ENCODE measurements around the gene SOAT2. TPM values are rescaled to one million over a fixed set of nuclear protein-coding genes. Genes with fewer than 3 reads are reported as not detected.
A peak's percentile ranks its signal among the peaks of the same experiment; 100 is the strongest.
"Not testable (repeated sequence)": the region's sequence is repeated elsewhere in the genome, so short reads cannot be mapped to it uniquely, and the experiment has no call there.

SOAT2 gene
- total RNA-seq, 1 experiment from 2014 or later, result not detected

DNA sequence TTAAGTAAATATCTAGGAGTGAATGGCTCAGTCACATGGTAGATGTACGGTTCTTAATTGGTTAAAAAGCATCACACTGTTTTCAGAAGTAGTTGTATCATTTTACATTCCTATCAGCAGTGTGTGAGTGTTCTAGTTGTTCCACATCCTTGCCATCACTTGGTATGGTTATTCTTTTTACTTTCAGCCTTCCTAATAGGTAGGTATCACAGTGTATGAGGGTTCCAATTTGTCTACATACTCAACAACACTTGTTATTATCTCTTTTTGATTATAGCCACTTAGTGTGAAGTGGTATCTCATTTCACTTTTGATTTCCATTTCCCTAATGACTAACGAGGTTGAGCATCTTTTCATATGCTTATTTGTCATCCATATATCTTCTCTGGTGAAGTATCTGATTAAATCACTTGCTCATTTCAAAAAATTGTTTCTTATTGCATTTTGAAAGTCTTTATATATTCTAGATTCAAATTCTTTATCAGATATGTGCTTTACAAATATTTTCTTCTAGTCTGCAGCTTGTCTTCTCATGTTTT lies 20.6 kb upstream of the SOAT2 start:
- DNase-seq (ENCODE audit: low read depth), result no peak

DNA sequence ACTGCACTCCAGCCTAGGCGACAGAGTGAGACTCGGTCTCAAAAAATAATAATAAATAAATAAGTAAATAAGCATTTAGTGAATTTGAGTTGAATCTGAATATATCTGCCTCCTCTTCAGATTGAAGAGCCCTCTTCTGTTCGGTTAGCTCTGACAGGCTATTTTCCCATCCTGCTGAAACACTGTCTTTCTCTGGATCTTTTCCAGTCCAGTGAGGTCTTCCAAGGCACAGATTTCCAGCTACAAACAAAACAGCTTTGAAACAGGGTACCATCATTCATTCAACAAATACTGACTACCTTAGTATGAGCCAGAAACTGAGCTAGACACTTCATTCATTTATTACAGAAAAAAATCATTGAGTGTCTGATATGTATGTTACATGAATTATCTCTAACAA lies 16.9 kb upstream of the SOAT2 start:
- DNase-seq (ENCODE audit: low read depth), result no peak

DNA sequence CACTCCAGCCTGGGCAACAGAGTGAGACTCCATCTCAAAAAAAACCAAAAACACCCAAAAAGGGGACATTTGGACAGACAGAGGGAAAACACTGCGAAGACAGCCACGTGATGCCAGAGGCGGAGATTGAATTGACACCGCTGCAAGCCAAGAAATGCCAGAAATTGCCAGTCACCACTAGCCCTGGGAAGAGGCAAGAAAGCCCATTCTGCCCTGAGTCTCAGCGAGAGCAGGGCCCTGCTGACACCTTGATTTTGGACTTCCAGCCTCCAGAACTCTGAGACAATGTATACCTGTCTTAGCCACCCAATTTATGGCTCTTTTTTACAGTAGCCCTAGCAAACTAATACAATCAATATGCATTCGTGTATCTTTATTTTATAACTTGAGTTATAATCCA lies 13.2 kb upstream of the SOAT2 start:
- DNase-seq (ENCODE audit: low read depth), result no peak

DNA sequence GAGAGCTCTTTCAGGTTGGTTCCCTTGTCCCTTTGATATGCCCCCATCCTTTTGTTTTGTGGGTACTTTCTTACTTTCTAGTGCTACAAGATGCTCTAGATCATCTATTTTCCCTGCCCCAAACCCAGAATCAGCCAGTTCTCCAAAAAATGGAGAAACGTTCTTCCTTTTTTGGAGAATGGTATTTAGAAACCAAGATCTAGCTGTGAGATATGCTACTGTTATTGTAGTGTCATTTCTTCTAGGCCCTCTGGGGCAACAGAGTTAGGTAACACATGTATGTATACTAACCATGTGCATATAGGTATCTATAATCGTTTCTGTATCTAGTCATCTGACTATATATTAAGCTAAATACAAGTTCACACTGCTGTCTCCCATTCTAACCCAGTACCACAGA lies 12.7 kb upstream of the SOAT2 start:
- DNase-seq (ENCODE audit: low read depth), result no peak

DNA sequence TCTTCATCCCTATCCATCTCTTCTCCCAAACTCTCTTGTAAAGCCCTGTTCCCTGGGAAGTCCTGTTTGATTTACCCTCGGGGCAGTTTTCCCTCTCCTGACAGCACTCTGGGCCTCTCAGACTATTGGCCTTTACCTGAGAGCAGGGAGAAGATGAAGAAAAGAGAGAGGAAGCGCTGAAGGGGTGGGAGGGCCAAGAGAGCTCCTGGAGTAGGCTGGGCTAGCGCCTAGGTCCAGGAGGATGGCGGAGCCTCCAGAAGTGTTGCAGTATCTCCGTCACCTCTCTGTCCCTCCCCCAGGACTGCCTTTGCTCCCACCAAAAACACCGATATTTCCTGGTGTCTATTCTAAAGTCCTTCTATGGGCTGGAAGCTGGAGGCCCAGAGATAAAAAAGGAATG lies 11.5 kb upstream of the SOAT2 start:
- no peak for DNase-seq (ENCODE audit: low read depth)

DNA sequence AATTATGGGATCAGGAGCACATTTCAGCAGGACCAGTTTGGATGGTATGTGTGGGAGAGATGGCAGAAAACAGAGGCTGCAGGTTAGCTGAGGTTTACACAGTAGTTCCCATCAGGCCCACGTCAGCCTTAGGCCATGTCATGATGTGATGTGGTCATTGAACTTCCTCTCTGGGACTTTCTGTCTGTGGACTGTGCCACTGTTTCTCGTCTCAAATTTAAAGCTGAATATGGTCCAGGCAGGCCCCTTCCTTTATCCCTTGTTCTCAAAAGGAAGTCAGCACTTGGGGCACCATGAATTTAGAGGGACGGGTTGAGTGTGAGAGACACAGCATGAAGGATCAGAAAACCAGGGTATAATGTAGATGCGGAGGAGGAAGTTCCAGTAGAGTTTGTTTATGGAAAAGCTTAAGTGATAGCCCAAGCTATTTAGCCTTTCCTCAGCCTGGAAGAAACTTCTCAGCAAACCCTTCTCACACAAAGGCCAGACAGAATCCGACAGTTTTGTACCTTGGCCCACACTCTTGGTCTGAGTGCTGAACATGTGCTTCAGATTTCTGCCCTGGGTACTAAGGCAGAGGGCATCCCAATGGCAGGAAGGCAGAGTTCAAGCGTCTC lies 9.4 kb upstream of the SOAT2 start:
- DNase-seq (ENCODE audit: low read depth), result no peak

DNA sequence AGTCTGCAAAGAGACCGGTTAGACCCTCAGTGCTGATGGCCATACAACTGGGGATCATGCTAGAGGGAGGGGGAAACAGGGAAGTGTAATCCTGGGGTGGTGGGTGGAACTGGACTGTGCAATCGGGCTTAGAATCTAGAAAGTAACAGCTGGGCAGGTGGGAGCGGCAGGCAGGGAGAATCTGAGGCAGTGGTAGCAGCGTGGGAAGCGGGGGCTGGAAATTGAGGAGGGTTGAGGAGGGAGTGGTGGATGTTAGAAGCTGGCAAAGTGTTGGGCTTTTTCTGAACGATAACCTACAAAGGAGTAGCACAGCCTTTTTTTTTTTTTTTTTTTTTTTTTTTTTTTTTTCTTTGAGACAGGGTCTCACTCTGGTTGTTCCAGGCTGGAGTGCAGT lies 8.9 kb upstream of the SOAT2 start:
- DNase-seq (ENCODE audit: low read depth), result no peak

DNA sequence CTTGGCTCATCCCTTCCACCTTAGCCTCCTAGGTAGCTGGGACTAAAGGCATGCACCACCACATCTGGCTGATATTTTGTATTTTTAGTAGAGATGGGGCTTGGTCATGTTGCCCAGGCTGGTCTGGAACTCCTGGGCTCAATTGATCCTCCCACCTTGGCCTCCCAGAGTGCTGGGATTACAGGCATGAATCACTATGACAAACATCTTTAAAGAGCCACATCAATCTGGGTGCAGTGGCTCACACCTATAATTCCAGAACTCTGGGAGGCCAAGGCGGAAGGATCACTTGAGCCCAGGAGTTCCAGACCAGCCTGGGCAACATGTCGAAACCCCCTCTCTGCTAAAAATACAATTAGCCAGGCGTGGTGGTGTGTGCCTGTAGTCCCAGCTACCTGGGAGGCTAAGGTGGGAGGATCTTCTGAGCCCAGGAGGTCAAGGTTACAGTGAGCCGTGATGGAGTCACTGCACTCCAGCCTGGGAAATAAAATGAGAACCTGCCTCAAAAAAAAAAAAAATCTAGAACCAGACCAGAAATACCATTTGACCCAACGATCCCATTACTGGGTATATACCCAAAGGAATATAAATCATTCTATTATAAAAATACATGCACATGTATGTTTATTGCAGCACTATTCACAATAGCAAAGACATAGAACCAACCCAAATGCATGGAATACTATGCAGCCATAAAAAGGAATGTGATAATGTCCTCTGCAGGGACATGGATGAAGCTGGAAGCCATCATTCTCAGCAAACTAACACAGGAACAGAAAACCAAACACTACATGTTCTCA lies 8.3 kb upstream of the SOAT2 start:
- DNase-seq (ENCODE audit: low read depth), result not testable (repeated sequence)

DNA sequence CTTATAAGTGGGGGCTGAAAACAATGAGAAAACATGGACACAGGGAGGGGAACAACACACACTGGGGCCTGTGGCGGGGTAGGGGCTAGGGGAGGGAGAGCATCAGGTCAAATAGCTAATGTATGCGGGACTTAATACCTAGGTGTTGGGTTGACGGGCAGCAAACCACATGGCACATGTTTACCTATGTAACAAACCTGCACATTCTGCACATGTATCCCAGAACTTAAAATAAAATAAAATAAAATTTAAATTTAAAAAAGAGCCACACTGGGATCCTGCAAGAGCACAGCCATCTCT lies 7.7 kb upstream of the SOAT2 start:
- not testable (repeated sequence) for DNase-seq (ENCODE audit: low read depth)

DNA sequence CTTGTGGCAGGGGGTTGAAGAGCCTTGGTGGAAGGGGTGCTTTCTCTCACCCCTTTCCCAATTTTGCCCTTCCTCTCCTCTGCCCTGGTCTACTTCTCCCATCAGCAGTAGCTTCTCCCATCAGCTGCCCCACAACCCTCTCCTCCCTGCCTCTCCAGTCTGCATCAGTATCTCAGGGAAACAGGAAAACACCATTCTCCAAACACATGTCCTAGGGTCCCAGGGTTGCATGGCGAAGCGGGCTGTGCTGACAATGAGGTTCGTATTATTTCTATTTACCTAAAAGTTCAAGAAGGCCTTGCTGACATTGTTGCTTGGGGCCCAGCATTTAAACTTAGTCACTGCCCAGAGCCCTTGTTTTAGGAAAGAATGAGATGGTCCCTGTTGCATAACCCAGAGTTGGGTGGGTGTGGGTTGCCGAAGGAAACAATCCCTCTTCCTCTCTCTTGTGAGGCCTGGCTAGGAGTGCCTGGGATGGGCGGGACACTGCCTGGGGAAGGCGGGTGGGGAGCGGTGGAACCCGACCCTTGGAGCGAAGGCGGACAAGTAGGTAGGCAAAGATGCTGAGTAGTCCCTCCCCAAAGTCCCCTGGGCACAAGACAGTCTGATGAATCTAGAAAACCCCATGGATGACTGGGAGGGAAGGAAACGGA lies 7.1 kb upstream of the SOAT2 start:
- DNase-seq (ENCODE audit: low read depth), result peak; percentile 39

DNA sequence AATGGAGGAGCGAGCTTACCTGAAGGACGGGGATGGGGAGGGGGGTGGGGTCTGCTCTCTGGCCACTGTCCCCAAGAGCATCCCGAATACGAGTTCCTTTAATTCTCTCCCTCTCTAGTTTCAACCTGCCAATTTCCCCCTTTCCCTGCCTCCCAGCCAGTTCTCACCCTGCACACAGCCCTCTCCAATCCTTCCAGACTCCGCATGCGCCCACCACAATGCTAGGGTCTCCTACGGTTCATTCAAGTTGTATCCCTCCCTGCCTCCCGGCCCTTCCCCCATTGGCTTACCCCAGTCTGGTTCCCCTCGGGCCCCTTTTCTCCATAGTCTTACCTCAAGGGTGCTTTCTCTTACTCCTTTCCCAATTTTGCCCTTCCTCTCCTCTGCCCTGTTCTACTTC lies 6.5 kb upstream of the SOAT2 start:
- DNase-seq (ENCODE audit: low read depth), result no peak

DNA sequence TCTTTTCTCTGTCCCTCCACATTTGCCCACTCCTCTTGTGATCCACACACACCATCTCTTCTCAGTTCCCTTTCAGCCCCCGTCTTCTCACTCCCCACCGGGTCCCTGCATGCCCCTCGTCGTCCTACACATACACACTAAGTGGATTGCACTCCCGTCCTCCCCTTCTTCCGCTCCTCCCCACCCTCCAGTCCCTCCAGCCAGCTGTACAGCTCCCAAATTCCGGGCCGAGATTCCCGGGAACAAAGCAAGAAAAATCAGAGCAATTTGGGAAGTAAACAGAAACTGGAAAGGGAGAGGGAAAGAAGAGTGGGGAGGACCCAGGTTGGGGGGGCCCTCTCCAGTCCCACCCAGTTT lies 6.1 kb upstream of the SOAT2 start:
- DNase-seq (ENCODE audit: low read depth), result peak; percentile 36

DNA sequence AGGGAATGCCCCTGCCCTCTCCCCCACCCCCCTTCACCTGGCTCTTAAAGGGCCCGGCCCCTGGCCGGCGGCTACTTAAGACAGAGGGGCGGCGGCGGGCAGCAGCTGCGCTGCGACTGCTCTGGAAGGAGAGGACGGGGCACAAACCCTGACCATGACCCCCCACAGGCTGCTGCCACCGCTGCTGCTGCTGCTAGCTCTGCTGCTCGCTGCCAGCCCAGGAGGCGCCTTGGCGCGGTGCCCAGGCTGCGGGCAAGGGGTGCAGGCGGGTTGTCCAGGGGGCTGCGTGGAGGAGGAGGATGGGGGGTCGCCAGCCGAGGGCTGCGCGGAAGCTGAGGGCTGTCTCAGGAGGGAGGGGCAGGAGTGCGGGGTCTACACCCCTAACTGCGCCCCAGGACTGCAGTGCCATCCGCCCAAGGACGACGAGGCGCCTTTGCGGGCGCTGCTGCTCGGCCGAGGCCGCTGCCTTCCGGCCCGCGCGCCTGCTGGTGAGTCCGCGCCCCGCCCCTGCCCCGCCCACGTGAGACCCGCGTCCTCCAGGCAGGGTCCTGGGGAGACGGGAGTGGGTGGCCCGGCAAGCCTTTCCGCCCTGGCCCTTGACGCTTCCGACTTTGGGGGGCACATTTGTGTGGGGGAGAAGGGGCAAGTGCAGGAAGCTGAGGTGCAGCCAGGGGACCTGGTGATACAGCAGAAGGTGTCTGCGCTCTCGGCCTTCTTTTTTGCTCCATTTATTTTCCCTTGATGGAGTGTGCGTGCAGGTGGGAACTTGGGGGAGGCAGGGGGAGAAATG lies 5.5 kb upstream of the SOAT2 start, which contains the start of gene IGFBP6:
IGFBP6 (plus strand) TSS at position 104 of the 790 bp plus-strand sequence; CDS start at position 155, 51 bp downstream.
- peak; percentile 45 for DNase-seq (ENCODE audit: low read depth)

DNA sequence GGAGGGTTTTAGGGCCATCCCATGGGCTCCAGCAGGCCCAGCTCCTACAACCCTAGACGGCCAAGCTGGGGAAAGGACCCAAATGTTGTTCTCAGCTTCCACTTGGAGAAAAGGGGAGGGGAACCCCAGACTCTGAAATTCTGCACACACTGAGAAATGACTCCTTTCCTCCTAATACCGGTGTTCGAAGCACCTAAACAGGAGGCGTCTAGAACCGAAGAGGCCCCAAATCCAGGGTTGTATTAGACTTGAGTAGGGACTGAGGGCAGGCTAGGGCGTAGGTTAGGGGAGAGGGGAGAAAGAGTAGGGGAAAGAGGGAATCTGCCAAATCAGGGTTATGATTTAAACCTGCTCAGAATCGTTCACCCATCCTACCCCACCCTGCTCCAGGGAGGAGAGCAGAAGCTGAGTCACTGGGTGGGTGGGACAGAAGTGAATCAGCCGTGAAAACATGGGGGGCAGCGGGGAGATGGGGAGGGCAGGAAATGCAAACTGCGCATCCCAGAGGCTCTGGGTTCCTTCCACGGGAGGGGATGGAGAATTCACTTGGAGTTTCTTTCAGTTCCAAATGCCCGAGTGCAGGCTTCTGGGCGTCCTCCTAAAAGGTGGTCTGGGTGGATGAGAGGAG lies 4.8 kb upstream of the SOAT2 start:
- DNase-seq (ENCODE audit: low read depth), result peak; percentile 84

DNA sequence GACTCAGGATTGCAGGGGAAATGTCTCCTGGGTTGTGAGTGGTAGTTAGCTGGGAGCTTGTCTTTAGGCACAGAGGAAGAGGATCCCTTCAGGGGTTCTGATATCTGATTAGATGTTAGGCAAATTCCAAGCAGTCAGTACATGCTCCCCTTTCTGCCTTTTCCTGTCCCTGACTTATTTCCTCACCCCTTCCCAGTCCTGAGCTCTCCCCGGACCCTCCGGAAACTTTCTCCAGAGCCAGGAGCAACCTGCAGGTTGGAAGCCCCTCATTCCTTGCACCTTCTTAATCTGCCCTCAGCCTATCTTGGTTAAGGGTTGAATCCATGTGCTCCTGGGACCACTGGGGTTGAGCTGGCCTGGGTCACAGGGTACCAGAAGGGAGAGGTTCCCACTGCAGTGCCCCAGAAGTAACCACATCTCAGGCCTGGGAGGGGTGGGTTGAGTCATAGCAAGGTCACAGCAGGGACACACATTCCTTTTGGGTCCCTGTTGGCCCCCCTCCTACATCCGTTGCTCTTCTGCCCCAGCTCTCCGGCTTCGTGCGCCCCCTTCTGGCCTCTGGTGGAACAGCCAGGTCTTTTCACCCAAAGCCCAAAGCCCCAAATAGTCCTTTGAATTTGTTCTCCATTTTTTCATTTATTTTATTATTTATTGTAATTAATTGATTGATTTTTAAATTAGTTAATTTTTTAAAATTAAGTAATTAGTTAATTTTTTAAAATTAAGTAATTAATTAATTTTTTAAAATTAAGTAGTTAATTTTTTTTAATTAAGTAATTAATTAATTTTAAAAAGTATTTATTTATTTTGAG lies 4.0 kb upstream of the SOAT2 start:
- peak; percentile 97 for DNase-seq (ENCODE audit: low read depth)

DNA sequence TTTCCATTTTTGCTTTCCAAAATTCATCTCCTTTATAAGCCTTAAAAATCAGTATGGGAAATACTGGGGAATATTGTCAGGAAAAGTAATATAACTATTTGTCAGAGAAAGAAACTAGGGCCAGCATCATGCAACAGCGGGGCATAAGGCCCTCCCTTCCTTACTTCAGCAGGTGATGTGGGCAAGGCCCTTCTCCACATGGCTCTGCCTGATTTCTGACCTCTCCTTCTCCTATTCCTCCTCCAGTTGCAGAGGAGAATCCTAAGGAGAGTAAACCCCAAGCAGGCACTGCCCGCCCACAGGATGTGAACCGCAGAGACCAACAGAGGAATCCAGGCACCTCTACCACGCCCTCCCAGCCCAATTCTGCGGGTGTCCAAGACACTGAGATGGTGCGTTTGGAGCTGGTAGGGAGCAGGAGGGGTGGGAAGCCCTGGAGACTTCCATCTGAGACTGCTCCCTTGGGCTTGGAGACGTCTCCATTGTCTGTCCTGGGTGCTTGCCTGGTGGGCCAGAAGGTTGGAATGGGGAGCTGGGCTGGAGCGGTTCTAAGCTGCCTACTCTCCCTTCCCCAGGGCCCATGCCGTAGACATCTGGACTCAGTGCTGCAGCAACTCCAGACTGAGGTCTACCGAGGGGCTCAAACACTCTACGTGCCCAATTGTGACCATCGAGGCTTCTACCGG lies 2.7 kb upstream of the SOAT2 start:
- no peak for DNase-seq (ENCODE audit: low read depth)

DNA sequence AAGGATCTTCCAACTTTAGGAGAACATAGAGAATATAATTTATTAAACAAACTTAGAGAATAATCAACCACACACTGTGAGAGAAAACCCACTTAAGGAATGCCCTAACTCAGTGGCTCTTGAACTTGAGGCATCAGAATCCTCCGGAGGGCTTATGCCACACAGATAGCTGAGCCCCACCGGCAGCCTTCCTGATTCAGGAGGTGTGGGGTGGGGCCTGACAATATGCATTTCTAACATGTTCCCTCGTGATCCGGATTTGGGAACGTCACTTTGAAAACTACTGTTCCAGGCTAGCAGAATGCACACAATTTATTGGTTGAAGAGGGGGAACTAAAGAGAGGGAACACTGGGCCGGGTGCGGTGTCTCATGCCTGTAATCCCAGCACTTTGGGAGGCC lies 2.0 kb upstream of the SOAT2 start:
- no peak for DNase-seq (ENCODE audit: low read depth)

DNA sequence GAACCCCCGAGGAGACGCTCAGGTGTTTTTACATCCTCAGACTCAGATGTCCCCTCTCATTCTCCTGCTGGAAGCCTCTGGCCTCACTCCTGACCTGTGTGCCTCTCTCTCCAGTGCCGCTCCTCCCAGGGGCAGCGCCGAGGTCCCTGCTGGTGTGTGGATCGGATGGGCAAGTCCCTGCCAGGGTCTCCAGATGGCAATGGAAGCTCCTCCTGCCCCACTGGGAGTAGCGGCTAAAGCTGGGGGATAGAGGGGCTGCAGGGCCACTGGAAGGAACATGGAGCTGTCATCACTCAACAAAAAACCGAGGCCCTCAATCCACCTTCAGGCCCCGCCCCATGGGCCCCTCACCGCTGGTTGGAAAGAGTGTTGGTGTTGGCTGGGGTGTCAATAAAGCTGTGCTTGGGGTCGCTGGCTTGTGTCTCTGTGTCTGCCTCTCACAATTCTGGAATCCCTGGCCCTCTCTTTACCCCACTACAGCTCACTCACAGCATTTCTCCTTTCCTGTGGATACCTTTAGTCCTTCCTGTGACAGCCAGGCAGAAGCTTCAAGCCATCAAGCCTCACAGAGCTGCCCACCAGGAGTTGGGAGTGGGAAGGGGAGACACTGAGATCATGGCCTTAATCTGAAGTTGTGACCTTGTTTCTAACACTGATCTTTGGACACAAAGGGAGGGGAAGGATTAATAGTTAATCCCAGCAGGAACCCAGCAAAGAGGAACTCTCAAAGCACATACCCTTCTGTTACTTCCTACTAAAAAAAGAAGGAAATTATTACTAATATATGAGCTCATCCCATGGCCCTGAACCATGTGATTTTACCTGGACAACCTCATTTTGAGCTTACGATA lies 1.1 kb upstream of the SOAT2 start:
- no peak for DNase-seq (ENCODE audit: low read depth)

DNA sequence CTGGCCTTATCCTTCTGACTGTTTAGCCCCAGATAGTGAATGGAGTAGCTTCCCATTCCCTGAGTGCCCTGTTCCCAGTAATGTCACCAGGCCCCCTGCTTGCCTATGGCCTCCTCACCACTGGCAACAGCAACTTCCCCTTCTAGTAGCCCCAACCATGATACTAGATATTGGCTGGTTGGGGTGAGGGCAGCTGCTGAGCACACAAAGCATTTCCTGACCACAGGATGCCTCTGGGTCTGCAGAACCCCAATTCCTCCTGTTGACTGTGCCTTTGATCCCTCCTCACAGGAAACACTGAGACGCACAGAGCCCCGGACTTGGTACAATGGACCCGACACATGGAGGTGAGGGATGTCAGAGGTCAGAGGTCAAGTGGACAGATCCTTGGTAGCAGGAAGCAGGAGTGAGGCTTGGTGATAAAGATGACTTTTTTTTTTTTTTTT lies 597 bp downstream of the SOAT2 start:
- DNase-seq (ENCODE audit: low read depth), result peak; percentile 20
